Spleen (tissue), 11 donors: Measurements from ENCODE around the gene RAPGEF4. TPM values are rescaled to one million over a fixed set of nuclear protein-coding genes. Genes with fewer than 3 reads are reported as not detected.
"Not testable (repeated sequence)": the region's sequence is repeated elsewhere in the genome, so short reads cannot be mapped to it uniquely, and the experiment has no call there.

Experiments used
- DNase-seq: peaks from one replicate; pipeline ENCODE4 v3.0.0-alpha.2; 2020
- H3K27ac ChIP-seq, 8 donors: fragments of 200-600 bp; sonication (generic) in 7 of 8; 1 replicate in 4 of 8; 2 replicates in 4 of 8; pipeline versions ENCODE4 v1.5.0 to v1.8.0; 2016 to 2021; ENCODE audit warnings: inconsistent platforms in 4 of 8, mild to moderate bottlenecking in 4 of 8, moderate library complexity in 1 of 8
- H3K27me3 ChIP-seq, 7 donors: fragments of 200-600 bp; sonication (generic) in 6 of 7; replicated peaks in 1 of 7; 1 replicate in 4 of 7; 2 replicates in 3 of 7; pipeline versions ENCODE4 v1.5.0 to v1.8.0; 2016 to 2021; ENCODE audit warnings: inconsistent platforms in 3 of 7, mild to moderate bottlenecking in 1 of 7
- H3K36me3 ChIP-seq, 6 donors: fragments of 200-600 bp; sonication (generic) in 5 of 6; 1 replicate in 4 of 6; 2 replicates in 2 of 6; pipeline versions ENCODE4 v1.5.0 to v1.8.0; 2016 to 2021; ENCODE audit warnings: inconsistent platforms in 2 of 6
- H3K4me1 ChIP-seq, 6 donors: fragments of 200-600 bp; sonication (generic) in 5 of 6; 1 replicate in 3 of 6; 2 replicates in 3 of 6; pipeline versions ENCODE4 v1.5.0 to v1.8.0; 2016 to 2021; ENCODE audit warnings: inconsistent platforms in 3 of 6
- H3K4me3 ChIP-seq, 8 donors: fragments of 200-600 bp; sonication (generic) in 7 of 8; 1 replicate in 4 of 8; 2 replicates in 4 of 8; pipeline versions ENCODE4 v1.5.0 to v1.8.0; 2016 to 2021; ENCODE audit warnings: inconsistent platforms in 4 of 8, mild to moderate bottlenecking in 4 of 8, moderate library complexity in 2 of 8
- H3K9me3 ChIP-seq, 8 donors: fragments of 200-600 bp; sonication (generic) in 7 of 8; 1 replicate in 4 of 8; 2 replicates in 4 of 8; pipeline versions ENCODE4 v1.5.0 to v1.8.0; 2016 to 2021; ENCODE audit warnings: inconsistent platforms in 4 of 8
- POLR2A ChIP-seq, 3 donors: fragments of 450-650 bp; IDR thresholded peaks; one replicate each; pipeline ENCODE4 v1.5.1; 2017; ENCODE audit warnings: antibody characterized with exemption in 3 of 3, mild to moderate bottlenecking in 1 of 3
- POLR2AphosphoS5 ChIP-seq, 3 donors: sonication (generic); formaldehyde crosslinking; IDR thresholded peaks; one replicate each; pipeline ENCODE4 v1.5.1; 2017; ENCODE audit warnings: antibody characterized with exemption in 3 of 3
- WGBS, 5 donors: extraction: QIAGEN DNeasy Blood & Tissue Kit in 3 of 5; methylation state at CpG; one replicate each; pipeline versions ENCODE4 v1.1.5 to v1.1.7; 2013 to 2018; 5-methylcytosine and 5-hydroxymethylcytosine counted together
- intact Hi-C: fragments of 100-400 bp; cut with DNase I; formaldehyde crosslinking; loops from one replicate; pipeline ENCODE4 v1.15.0; 2023; ENCODE audit warnings: low total_unique reads
- polyA plus RNA-seq, 3 donors: library from polyadenylated mRNA; stranded (reverse); fragments of 200-250 nt; gene quantifications; one replicate each; pipeline ENCODE4 v1.2.1, GENCODE V29; 2013
- total RNA-seq, 7 donors: library from RNA; depleted of rRNA in 3 of 7; stranded (reverse); fragments of >200 nt in 3 of 7; fragmentation: NEBNext Ultra II Directional in 4 of 7; extraction: Animal tissue kit (Norgen Biotek cat#: 25700) in 4 of 7; gene quantifications; one replicate each; pipeline versions ENCODE4 v1.1.0 to v1.2.1, GENCODE V29; 2016 to 2021
- TF ChIP-seq, protein P1 (sequence below), 11 experiments: fragments of 200-600 bp in 7 of 11; fragments of 450-650 bp in 4 of 11; sonication (generic) in 4 of 11; IDR thresholded peaks in 8 of 11; conservative IDR thresholded peaks in 3 of 11; 1 replicate in 7 of 11; 2 replicates in 4 of 11; pipeline versions ENCODE4 v1.4.0 to v1.8.0; 2016 to 2021; ENCODE audit warnings: antibody characterized with exemption in 11 of 11, inconsistent platforms in 4 of 11, mild to moderate bottlenecking in 1 of 11
- donor health status: healthy with polysubstance abuse.
- donor health status: DM: no; HTN: no; CAD: no; lungs with moderate emphysema.
- donor health status: DM: no; HTN: no; CAD: no.
- donor health status: Bipolar disorder and iron deficiency.
- donor health status: healthy.
- donor health status: DM: no; HTN: no; CAD: no.
- donor health status: DM: yes; HTN: yes; CAD: no.

Gene RAPGEF4
- total and polyA plus RNA-seq, 10 donors, result 0.52 to 11.0 (median 1.9) TPM

DNA sequence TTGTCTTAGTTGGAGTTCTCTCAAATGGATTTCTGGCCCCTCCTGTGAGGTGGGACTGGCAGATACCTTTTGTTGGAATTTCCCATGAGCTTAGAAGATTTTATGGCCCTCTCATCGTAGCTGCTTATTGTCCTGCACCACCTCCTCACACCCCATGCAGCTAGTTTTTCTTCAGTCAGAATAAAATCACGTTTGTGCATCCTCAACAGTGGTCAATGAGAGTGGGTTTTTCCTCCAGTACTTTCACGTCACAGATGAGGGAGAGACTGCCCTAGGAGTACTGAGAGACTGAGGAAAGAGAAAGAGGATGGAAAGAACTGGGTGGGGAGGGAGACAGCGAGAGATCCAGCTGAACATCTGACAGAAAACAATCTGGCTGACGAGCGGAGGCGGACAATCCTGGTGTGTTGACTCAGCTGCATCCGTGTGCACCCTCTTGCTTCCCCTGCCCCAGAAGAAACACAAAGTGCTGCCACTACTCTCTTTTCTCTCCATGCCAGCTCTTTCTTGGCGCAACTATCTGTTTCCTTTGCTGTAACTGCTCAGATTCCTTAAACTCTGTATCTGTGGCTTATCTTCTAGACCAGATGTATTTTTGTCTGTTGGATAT, 7.4 kb downstream of the RAPGEF4 start:
- Histone ChIP-seq H3K27me3 (peaks cover 0 to 6% (median 3%) of the 10 kb centered on the region in 7 donors), H3K36me3 (no peaks in the 10 kb centered on the region), H3K9me3 (peaks cover 0 to 20% (median 12%) of the 10 kb centered on the region in 8 donors), H3K4me1 (no peaks in the 10 kb centered on the region), H3K27ac (no peak overlapping the region), H3K4me3 (no peak overlapping the region)
- TF ChIP-seq POLR2AphosphoS5 (IDR thresholded peaks at IDR 0.05), result no peak
- no peak for TF ChIP-seq POLR2A (IDR thresholded peaks at IDR 0.05)
- TF ChIP-seq, protein P1, sequence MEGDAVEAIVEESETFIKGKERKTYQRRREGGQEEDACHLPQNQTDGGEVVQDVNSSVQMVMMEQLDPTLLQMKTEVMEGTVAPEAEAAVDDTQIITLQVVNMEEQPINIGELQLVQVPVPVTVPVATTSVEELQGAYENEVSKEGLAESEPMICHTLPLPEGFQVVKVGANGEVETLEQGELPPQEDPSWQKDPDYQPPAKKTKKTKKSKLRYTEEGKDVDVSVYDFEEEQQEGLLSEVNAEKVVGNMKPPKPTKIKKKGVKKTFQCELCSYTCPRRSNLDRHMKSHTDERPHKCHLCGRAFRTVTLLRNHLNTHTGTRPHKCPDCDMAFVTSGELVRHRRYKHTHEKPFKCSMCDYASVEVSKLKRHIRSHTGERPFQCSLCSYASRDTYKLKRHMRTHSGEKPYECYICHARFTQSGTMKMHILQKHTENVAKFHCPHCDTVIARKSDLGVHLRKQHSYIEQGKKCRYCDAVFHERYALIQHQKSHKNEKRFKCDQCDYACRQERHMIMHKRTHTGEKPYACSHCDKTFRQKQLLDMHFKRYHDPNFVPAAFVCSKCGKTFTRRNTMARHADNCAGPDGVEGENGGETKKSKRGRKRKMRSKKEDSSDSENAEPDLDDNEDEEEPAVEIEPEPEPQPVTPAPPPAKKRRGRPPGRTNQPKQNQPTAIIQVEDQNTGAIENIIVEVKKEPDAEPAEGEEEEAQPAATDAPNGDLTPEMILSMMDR (IDR thresholded peaks at IDR 0.05 in 8 of 11, conservative IDR thresholded peaks at IDR 0.05 in 3 of 11), result no peak
- WGBS, 5 donors, result 76 to 85% (median 83%) methylated on average over 9 of the region's 9 CpGs
- no peak for DNase-seq
- intact Hi-C loops, result no loop called here

DNA sequence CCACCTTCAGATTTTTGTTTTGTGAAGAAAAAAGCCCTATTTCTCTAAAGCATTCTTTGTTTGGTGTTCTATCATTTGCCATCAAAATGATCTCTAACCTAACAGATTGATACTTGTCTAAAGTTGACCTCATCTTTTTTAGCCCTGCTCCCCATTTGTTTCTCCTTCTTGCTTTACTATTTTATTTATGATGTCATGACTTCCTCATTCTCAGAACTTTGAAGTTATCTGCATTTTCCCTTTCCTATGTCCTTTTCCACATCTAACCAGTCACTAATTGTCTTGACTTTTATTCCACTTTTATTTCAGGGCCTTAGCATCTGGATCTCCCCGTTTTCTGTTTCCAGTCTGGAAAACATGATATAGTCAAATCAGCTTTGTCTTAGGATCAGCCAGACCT, 8.3 kb downstream of the RAPGEF4 start:
- Histone ChIP-seq H3K4me1 (no peaks in the 10 kb centered on the region), H3K27ac (no peak overlapping the region), H3K27me3 (no peaks in the 10 kb centered on the region), H3K36me3 (no peaks in the 10 kb centered on the region), H3K4me3 (no peak overlapping the region), H3K9me3 (peaks cover 0 to 20% (median 12%) of the 10 kb centered on the region in 8 donors)
- TF ChIP-seq POLR2A (IDR thresholded peaks at IDR 0.05) (no peak), POLR2AphosphoS5 (IDR thresholded peaks at IDR 0.05) (no peak)
- DNase-seq, result no peak
- WGBS, 5 donors, result 77 to 93% (median 85%) methylated on average over 1 of the region's 1 CpG
- intact Hi-C loops, result no loop called here

DNA sequence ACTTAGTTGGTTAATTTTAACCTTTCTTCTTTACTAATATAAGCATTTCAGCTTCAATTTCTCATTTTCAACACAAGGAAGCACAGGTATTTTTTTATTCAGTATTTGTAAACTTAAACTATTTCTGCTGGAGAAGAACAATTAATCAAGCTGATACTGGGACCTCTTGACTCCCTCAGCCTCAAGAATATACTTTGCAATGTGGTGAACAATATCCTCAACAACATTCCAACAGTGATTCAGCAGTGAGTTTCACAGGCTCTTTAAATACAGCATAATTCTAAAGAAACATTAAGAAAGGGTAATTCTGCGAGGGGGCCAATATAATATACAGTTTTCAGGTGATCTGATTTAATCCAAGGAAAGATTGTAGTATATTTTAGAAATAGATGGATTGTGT, 10.0 kb downstream of the RAPGEF4 start:
- Histone ChIP-seq H3K36me3 (no peaks in the 10 kb centered on the region), H3K4me1 (no peaks in the 10 kb centered on the region), H3K27me3 (no peaks in the 10 kb centered on the region), H3K27ac (no peak overlapping the region), H3K4me3 (no peak overlapping the region), H3K9me3 (peaks cover 0 to 20% (median 12%) of the 10 kb centered on the region in 8 donors)
- 82 to 95% (median 90%) methylated on average over 1 of the region's 1 CpG for WGBS, 5 donors
- TF ChIP-seq POLR2A (IDR thresholded peaks at IDR 0.05) (no peak), POLR2AphosphoS5 (IDR thresholded peaks at IDR 0.05) (no peak)
- TF ChIP-seq, protein P1 (IDR thresholded peaks at IDR 0.05 in 8 of 11, conservative IDR thresholded peaks at IDR 0.05 in 3 of 11), result no peak
- intact Hi-C loops, result no loop called here
- no peak for DNase-seq

DNA sequence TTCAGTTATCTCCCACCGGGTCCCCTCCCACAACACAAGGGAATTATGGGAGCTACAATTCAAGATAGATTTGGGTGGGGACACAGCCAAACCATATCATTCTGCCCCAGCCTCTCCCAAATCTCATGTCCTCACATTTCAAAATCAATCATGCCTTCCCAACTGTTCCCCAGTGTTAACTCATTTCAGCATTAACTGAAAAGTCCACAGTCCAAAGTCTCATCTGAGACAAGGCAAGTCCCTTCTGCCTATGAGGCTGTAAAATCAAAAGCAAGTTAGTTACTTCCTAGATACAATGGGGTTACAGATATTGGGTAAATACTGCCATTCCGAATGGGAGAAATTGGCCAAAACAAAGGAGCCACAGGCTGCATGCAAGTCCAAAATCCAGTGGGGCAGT, 12.9 kb downstream of the RAPGEF4 start:
- DNase-seq, H3K4me1 ChIP-seq, intact Hi-C loops, H3K27ac ChIP-seq, H3K27me3 ChIP-seq, H3K4me3 ChIP-seq, H3K36me3 ChIP-seq: not testable (repeated sequence)
- H3K9me3 ChIP-seq, result peaks cover 0 to 17% (median 12%) of the 10 kb centered on the region in 8 donors
- WGBS, 5 donors, result 84 to 96% (median 93%) methylated on average over 2 of the region's 2 CpGs

DNA sequence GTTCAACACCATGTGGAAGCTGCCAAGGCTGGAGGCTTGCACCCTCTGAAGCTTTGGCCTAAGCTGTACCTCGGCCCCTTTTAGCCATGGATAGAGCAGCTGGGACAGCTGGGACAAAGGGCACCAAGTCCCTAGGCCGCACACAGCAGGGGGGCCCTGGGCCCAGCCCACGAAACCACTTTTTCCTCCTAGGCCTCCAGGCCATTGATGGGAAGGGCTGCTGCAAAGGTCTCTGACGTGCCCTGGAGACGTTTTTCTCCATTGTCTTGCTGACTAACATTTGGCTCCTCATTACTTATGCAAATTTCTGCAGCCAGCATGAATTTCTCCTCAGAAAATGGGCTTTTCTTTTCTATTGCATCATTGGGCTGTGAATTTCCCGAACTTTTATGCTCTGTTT, 13.7 kb downstream of the RAPGEF4 start:
- H3K27ac ChIP-seq, result no peak overlapping the region
- no peak for DNase-seq
- H3K4me3 ChIP-seq, result no peak overlapping the region
- no peaks in the 10 kb centered on the region for H3K4me1 ChIP-seq
- WGBS, 5 donors, result 67 to 86% (median 77%) methylated on average over 6 of the region's 6 CpGs
- TF ChIP-seq, protein P1 (IDR thresholded peaks at IDR 0.05 in 8 of 11, conservative IDR thresholded peaks at IDR 0.05 in 3 of 11), result no peak
- no peak for TF ChIP-seq POLR2A (IDR thresholded peaks at IDR 0.05)
- TF ChIP-seq POLR2AphosphoS5 (IDR thresholded peaks at IDR 0.05), result no peak
- no peaks in the 10 kb centered on the region for H3K36me3 ChIP-seq
- H3K27me3 ChIP-seq, result no peaks in the 10 kb centered on the region
- intact Hi-C loops, result no loop called here
- H3K9me3 ChIP-seq, result peaks cover 0 to 10% (median 6%) of the 10 kb centered on the region in 8 donors
